GM12878 (cell line): ENCODE measurements around the gene KMT2E.

Experiments used
- EZH2 ChIP-seq: IDR thresholded peaks from 2 replicates; pipeline ENCODE4 v1.6.1; 2012; ENCODE audit warnings: low read depth, mild to moderate bottlenecking, control low read depth, inconsistent platforms, low read length, borderline replicate concordance; ENCODE audit not compliant: control insufficient read depth
- IRF3 ChIP-seq: fragments of 450-650 bp; IDR thresholded peaks from 2 replicates; pipeline ENCODE4 v1.6.1; 2014; ENCODE audit warnings: mild to moderate bottlenecking
- TF ChIP-seq, protein P1 (sequence below), 3 experiments: IDR thresholded peaks in 2 of 3; conservative IDR thresholded peaks in 1 of 3; 2 replicates each; pipeline ENCODE4 v1.5.1; 2011; ENCODE audit warnings: low read depth in 3 of 3, low read length in 3 of 3, mild to moderate bottlenecking in 3 of 3, control low read depth in 2 of 3, moderate library complexity in 2 of 3, inconsistent platforms in 1 of 3, mixed read lengths in 1 of 3; ENCODE audit not compliant: control insufficient read depth in 2 of 3, insufficient read depth in 1 of 3; ENCODE audit errors: extremely low read depth in 1 of 3

GRCh38 chr7:105101864-105102263 lies 87.9 kb downstream of the KMT2E start:
- TF ChIP-seq, protein P1, sequence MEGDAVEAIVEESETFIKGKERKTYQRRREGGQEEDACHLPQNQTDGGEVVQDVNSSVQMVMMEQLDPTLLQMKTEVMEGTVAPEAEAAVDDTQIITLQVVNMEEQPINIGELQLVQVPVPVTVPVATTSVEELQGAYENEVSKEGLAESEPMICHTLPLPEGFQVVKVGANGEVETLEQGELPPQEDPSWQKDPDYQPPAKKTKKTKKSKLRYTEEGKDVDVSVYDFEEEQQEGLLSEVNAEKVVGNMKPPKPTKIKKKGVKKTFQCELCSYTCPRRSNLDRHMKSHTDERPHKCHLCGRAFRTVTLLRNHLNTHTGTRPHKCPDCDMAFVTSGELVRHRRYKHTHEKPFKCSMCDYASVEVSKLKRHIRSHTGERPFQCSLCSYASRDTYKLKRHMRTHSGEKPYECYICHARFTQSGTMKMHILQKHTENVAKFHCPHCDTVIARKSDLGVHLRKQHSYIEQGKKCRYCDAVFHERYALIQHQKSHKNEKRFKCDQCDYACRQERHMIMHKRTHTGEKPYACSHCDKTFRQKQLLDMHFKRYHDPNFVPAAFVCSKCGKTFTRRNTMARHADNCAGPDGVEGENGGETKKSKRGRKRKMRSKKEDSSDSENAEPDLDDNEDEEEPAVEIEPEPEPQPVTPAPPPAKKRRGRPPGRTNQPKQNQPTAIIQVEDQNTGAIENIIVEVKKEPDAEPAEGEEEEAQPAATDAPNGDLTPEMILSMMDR (IDR thresholded peaks at IDR 0.05 in 2 of 3, conservative IDR thresholded peaks at IDR 0.05 in 1 of 3; ENCODE audit: control insufficient read depth in 2 of 3, extremely low read depth in 1 of 3, insufficient read depth in 1 of 3, low read depth in 3 of 3, low read length in 3 of 3) = no peak
- TF ChIP-seq IRF3 = no peak
- TF ChIP-seq EZH2 = no peak
